Stimulated activated CD4-positive, alpha-beta T cell treated with anti-CD3 and anti-CD28 coated beads, Interleukin-12 subunit alpha, Interleukin-12 subunit beta, amount 100 ng/mL, for 24 hours (primary cell): ENCODE measurements around the gene TMTC1.
"Not testable (repeated sequence)": the region's sequence is repeated elsewhere in the genome, so short reads cannot be mapped to it uniquely, and the experiment has no call there.

Source experiments
- DNase-seq, 2 experiments: peaks; one replicate each; pipeline ENCODE4 v3.0.0-alpha.2; 2020; ENCODE audit warnings: low read depth in 2 of 2

The TMTC1 gene

GRCh38 chr12:29671742-29672141 lies 112.0 kb downstream of the TMTC1 start:
- DNase-seq, result no peak

GRCh38 chr12:29667011-29667410 lies 116.7 kb downstream of the TMTC1 start:
- DNase-seq, result no peak

GRCh38 chr12:29665107-29665506 lies 118.6 kb downstream of the TMTC1 start:
- no peak for DNase-seq

- DNase-seq, result no peak
Observed at GRCh38 chr12:29662734-29663323, 120.9 kb downstream of the TMTC1 start.

- DNase-seq, result no peak
Observed at GRCh38 chr12:29660847-29661246, 122.9 kb downstream of the TMTC1 start.

GRCh38 chr12:29656762-29657538 lies 126.8 kb downstream of the TMTC1 start:
- DNase-seq, result no peak

GRCh38 chr12:29655861-29656260 lies 127.9 kb downstream of the TMTC1 start:
- no peak for DNase-seq

- DNase-seq, result no peak
Observed at GRCh38 chr12:29653286-29653685, 130.5 kb downstream of the TMTC1 start.

- no peak for DNase-seq
Observed at GRCh38 chr12:29650371-29650770, 133.4 kb downstream of the TMTC1 start.

- DNase-seq, result no peak
Observed at GRCh38 chr12:29649722-29650121, 134.0 kb downstream of the TMTC1 start.

- DNase-seq, result no peak
Observed at GRCh38 chr12:29644536-29645162, 139.1 kb downstream of the TMTC1 start.

GRCh38 chr12:29640589-29641345 lies 143.0 kb downstream of the TMTC1 start:
- DNase-seq, result no peak

GRCh38 chr12:29639893-29640495 lies 143.7 kb downstream of the TMTC1 start:
- DNase-seq, result no peak

- no peak for DNase-seq
Observed at GRCh38 chr12:29638528-29638927, 145.2 kb downstream of the TMTC1 start.

GRCh38 chr12:29634057-29634456 lies 149.7 kb downstream of the TMTC1 start:
- DNase-seq, result no peak

GRCh38 chr12:29630164-29630563 lies 153.6 kb downstream of the TMTC1 start:
- not testable (repeated sequence) for DNase-seq

- DNase-seq, result no peak
Observed at GRCh38 chr12:29627221-29627620, 156.5 kb downstream of the TMTC1 start.

GRCh38 chr12:29625359-29625953 lies 158.3 kb downstream of the TMTC1 start:
- no peak for DNase-seq

- no peak for DNase-seq
Observed at GRCh38 chr12:29622251-29622650, 161.5 kb downstream of the TMTC1 start.

GRCh38 chr12:29620030-29620429 lies 163.7 kb downstream of the TMTC1 start:
- DNase-seq, result no peak

- DNase-seq, result no peak
Observed at GRCh38 chr12:29617407-29617803, 166.3 kb downstream of the TMTC1 start.
